Cerebellar cortex (tissue), 1 donor: ENCODE measurements around the gene SET.

Experiments
- DNase-seq: peaks from one replicate; pipeline ENCODE4 v3.0.0-alpha.2; 2015; ENCODE audit warnings: low spot score

Gene SET

DNA sequence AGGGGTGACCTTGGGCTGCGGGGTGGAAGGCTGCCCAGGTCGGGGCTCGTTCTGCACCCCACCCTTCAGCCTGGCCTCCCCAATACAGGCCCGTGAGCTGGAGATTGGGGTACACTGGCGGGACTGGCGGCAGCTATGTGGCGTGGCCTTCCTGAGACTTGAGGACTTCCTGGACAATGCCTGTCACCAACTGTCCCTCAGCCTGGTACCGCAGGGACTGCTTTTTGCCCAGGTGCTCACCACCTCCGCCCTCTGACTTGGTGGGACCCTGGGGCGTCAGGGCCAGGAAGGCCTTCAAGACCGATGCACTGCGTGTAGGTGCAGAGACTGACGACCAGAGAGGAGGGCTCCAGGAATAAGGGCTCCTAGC is 24.4 kb downstream of the SET start:
- no peak for DNase-seq

DNA sequence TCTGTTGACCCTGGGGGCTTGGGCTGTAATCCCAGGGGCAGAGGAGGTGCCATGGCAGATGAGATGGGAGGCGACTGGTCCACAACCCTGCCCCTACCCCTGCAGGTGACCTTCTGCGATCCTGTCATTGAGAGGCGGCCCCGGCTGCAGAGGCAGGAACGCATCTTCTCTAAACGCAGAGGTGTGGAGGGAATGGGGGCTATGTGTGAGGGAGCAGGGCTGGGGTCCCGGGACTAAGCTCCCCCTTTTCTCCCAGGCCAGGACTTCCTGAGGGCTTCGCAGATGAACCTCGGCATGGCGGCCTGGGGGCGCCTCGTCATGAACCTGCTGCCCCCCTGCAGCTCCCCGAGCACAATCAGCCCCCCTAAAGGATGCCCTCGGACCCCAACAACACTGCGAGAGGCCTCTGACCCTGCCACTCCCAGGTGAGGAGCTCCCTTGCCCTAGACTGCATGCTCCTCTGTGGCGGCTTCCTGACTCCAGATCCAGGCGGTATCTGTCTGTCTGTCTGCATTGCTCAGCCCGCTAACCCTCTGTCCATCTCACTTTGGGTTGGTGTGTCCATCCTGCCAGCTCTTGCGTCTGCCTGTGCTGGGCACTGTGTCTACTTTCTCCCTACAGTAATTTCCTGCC is 25.0 kb downstream of the SET start:
- DNase-seq: no peak

DNA sequence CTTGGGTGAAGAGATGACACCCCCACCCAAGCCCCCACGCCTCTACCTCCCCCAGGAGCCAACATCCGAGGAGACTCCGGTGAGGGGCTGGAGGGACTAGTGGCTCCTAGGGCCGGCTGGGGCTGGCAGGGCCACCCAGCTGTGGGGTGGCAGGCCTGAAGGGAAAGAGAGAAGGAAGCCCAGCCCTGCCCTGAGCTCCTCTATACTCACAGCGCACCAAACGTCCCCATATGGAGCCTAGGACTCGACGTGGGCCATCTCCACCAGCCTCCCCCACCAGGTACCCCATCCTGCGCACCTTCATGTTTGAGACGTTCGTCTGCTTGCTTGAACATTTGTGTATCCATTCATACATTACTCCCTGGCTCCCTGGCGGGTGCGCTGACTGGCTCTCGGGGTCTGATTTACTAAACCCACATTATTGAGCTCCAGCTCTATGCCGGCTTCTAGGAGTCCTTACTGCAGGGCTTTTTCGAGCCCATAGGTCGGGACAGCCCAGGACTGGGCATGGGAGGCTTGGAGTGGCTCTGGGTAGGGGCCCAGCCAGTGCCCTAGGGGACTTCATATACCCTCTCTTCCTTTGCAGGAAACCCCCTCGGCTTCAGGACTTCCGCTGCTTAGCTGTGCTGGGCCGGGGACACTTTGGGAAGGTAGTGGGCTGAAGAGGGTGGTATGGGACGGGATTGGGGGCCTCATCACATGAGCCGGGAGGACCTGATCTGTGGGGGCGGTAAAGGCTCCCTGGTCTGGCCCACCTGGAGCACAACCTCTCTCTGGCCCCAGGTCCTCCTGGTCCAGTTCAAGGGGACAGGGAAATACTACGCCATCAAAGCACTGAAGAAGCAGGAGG is 25.8 kb downstream of the SET start:
- DNase-seq: no peak

DNA sequence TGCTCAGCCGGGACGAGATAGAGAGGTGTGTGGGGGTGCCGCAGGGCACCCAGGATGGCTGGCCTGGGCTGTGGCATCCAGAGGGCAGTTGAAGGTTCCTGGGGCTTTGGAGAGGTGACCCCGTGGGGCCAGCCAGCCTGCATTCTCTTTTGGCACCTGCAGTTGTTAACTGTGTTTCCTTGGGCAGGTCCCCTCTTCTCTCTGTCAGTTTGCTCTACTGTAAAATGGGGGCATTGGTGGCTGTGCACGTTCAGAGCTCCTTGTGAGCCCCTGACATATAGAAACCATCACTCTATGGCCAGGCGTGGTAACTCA is 26.4 kb downstream of the SET start:
- no peak for DNase-seq

DNA sequence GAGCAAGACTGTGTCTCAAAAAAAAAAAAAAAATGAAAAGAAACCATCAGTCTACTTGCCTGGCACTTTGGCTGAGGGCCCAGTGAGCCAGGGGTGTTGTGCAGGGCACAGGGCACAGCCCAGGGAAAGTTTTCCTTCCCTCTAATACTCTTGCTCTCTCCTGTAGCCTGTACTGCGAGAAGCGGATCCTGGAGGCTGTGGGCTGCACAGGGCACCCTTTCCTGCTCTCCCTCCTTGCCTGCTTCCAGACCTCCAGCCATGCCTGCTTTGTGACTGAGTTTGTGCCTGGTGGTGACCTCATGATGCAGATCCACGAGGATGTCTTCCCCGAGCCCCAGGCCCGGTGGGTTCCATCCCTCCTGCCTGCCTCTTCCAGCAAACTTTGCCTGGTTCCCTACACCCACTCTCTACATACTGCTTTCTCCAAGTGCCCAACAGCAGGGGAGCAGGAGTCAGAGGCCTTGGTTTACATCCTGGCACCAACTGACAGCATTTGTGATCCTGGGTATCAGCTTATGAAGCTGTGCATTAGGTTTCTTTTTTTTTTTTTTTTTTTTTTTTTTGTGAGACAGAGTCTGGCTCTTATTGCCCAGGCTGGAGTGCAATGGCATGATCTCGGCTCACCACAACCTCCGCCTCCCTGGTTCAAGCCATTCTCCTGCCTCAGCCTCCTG is 27.7 kb downstream of the SET start:
- DNase-seq: no peak

DNA sequence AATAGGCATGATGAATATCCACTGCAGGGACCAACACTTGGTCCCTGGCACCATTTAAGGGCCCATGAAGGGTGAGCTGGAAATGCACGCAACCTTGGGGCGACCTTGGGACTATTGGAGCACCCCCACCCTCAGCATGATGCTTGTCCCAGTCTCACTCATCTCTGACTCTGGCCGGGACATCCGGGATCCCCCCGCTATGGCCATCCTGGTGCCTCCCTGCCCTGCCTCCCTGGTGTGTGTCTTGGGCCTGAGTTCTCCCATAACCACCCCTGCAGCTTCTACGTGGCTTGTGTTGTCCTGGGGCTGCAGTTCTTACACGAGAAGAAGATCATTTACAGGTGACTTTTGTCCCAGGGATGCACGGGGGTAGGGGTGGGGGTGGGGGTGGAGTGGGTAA is 29.0 kb downstream of the SET start:
- no peak for DNase-seq

DNA sequence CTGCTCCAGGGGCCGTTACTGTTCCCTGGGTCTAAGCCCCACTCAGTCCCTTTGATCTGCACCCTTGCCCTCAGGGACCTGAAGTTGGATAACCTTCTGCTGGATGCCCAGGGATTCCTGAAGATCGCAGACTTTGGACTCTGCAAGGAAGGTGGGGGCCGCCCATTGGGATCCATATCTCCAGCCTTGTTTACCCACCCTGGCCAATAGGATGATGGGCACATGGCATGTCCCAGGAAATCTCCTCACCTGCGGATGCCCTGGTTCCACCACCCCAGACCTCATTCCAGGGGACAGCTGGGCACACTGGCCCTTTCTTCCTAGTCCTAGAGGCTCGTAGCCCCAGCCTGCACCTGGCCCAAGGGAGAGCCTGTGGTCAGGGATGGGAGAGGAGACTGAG is 29.5 kb downstream of the SET start:
- DNase-seq: no peak

DNA sequence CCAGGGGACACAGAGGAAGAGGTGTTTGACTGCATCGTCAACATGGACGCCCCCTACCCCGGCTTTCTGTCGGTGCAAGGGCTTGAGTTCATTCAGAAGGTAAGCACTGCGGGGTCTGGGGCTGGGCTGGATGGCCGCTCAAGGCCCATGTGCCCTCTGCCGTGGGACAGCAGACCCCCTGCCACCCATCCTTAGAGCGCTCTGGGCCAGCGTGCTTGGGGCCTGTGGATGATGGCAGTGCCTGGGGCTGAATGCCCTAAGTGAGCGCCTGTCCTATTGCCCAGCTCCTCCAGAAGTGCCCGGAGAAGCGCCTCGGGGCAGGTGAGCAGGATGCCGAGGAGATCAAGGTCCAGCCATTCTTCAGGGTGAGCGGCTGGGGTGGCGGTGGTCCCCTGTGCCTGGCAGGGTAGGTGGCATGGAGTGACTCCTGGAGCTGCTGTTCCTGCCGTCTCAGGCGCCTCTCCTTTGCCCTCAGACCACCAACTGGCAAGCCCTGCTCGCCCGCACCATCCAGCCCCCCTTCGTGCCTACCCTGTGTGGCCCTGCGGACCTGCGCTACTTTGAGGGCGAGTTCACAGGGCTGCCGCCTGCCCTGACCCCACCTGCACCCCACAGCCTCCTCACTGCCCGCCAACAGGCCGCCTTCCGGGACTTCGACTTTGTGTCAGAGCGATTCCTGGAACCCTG is 31.0 kb downstream of the SET start:
- no peak for DNase-seq

DNA sequence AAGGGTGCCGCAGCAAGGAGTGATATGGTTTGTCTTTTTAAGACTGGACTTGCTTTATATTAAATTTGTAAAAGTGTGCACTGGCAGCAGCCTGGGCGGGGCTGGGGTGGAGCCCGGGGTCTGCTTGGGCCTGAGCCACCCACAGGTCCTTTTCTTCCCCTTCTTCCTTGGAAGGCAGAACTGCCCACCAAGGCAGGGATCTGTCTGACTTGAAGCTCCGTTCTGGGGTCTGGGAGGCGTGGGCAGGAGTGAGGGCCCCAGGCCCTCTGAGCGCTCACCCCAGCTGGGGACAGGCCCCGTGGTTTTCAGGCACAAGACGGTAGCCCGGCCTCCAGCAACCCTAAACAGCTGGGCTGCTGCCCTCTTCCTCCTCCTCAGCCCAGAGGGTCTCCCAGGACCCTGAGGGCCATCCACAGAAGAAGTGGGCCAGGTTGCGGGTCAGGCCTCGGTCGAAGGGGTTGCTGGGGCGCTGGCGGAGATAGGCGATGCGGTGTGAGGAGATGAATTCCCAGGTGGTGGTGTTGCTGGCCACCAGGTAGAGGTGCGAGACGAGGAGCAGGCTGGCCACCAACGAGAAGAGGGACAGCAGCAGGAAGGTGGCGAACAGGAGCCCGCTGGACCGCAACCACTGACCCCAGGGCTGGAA is 31.9 kb downstream of the SET start:
- DNase-seq: no peak

DNA sequence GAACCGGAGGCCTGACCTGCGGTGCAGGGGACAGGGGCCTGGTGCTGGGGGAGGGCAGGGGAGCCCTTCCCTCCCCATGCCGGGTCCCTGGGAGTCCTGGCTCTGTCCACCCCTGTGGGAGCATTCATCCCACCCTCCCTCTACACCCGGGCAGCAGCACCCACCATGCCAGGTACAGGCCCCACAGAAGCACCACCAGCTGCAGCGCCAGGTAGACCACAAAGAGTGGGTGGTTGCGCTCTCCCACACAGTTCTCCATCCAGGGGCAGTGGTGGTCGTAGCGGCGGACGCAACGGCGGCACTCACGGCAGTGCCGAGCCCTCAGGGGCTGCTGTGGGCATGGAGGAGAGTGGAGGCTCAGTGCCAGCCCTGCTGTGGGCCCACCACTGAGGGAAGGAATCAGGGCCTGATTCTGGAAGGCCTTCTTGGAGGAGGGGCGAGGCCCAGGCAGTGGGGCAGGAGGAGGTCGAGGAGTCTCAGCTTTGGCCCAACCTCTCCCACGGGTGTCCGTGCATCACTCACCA is 32.5 kb downstream of the SET start:
- no peak for DNase-seq

DNA sequence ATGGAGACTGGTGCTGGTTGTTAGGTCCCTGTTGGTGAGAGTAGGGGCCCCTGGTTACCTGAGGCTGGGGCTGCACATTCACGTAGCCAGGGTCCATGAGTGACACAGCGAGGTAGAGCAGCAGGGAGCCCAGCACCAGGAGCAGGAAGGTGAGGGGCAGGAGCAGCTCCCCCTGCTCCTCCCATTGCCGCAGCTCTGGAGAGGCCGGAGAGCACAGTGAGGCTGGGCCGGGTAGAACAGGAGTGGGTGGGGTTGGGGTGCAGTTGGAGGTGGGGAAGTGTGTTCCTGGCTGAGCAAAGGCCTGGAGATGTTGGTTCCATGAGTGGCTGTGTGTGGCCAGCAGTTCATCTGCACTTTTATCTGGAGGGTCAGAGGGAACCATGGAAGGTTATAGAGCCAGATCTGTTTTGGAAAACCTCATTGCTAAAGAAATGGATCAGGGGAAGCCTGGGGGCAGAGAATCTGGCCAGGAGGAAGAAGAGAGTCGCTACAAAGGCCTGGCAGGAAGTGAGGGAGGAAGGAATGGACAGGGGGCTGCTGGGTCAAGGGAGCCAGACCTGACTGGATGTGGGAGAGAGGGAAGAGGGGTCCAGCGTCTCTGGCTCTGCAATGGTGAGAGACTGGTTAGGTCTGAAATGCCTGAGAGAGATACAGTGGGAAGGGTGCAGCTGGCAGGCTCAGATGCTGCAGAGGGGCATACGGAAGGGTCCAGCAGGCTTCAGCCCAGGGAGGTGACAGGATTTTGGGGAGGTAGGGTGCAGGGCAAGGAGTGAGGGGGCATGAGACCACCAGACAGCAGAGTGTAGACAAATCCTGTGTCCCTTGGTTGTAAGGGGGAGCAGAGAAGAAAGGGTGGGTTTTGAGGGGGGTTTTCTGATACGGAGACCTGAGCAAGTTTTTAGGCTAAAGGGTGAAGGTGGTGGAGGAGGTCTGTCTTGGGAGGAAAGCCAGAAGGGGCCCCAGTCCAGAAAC is 33.6 kb downstream of the SET start:
- no peak for DNase-seq

DNA sequence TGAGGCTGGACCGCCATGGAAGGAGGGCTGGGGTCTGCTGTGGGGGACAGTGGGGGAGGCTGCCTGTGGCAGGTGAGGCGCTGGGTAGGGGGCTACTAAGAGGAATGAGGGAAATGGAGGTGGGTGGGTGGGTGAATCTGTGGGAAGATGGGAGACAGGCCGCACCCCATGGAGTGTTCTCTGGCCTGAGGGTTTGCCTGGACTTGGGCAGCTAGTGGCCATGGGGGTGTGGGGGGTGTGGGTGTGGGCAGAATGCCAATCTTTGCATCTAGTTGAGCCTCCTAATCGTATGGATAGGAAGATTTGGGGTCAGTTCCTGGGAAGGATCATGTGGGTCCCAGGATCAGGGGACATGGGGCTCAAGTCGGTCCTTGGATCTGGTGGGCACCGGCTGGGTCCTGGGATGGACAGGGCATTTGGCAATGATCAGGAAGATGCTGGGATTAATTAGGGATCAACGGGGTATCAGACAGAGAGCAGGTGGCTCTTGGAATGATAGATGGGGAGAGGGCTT is 34.4 kb downstream of the SET start:
- peak; percentile 35 for DNase-seq

DNA sequence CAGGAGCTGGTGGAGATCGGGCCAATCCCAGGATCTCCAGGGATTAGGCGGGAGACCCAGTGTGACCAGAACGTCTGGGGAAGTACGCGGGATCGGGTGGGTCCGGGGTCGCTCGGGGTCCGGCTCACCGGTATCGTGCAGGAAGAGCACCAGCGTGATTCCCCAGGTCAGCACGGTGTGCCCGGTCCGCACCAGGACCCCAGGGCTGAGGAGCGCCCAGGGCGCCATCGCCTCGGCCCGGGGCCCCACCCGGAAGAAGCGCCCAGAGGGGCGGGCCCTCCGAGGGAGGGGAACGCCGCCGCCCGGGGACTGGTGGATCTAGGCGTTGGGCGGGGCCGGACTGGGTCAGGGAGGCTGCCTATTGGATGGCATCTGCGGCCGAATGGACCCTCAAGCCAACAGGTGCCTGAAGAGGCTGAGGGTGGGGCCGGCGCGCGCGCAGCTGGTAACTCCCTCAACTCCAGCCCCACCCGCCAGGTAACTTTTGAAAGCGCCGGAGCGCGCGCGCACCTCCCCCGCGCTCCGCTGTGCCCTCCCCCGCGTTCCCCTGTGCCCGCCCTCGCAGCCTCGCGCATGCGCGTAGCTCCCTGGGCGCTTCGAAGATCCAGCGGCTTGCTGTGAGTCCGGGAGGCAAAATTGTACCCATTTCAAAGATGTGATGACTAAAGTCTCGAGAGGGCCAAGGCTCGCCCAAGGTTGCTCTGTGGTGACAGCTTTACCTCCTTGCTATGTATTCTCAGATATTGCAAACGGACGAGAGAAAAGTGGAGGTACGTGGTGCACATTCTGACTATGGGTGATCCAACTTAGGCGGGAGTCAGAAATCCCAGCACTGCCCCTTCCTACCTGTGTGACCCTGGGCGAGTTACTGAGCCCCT is 35.1 kb downstream of the SET start, which contains the start of gene ZDHHC12:
Gene ZDHHC12 (minus strand): TSS at position 262 of the 878 bp plus-strand sequence. CDS start 34 bp downstream, at position 228.
- DNase-seq: peak; percentile 99

DNA sequence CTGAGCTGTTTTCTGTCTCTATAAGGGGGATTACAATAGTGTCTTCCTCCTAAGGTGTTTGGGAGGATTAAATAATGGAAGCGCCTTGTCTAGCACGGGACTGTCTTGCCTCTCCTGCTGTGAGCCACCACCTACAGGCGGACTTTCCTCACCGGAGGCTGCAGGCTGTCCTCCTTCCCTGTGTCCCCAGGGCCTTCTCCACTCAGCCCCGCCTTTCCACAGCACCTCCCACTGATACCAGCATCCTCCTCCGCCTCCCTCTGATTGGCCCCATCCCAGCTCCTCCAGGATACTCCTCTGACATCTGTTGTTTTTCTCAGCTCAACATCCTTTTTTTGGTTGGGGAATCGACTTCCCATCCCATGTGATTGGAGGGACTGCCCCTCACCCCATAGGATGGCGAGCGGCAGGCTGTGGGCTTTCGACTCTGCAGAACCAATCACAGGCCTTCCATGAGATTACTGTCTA is 35.8 kb downstream of the SET start:
- peak; percentile 96 for DNase-seq

DNA sequence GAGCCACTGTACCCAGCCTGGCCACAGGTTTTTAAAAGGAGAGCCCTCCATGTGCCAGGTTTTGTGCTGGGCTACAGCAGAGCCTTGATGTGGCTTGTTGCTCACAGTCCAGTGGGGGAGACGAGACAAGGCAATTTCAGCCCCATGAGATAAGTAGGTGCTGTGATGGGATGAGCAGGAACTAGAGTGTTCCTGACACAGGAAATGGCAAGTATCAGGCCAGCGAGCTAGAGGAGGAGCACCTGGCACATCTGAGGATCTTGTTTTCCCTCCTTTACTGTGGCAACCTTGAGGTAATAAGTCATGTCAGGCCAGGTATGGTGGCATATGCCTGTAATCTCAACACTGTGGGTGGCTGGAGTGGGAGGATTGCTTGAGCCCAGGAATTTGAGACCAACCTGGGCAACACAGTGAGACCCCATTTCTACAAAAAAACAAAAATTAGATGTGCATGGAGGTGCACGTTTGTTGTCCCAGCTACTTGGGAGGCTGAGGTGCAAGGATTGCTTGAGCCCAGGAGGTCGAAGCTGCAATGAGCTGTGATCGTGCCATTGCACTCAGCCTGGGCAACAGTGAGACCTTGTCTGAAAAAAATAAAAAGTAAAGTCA is 38.7 kb downstream of the SET start:
- DNase-seq: no peak

DNA sequence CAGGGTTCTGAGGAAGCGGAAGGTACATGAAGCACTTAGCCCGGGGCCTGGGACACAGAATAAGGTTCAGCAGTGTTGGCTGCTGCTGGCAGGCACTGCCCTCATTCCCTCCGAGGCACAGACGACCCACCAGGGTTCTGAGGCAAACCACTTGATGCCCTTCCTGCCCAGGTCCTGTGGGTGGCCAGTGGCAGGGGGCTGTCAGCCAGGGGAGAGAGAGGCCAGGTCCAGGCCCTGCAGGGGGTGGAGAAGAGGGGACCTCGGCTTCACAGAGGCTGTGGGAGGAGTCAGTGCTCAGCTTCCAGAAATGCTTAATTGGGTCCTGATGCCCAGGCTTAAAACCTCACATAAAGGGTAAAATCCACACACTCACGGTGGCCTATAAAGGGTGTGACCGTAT is 39.3 kb downstream of the SET start:
- no peak for DNase-seq

DNA sequence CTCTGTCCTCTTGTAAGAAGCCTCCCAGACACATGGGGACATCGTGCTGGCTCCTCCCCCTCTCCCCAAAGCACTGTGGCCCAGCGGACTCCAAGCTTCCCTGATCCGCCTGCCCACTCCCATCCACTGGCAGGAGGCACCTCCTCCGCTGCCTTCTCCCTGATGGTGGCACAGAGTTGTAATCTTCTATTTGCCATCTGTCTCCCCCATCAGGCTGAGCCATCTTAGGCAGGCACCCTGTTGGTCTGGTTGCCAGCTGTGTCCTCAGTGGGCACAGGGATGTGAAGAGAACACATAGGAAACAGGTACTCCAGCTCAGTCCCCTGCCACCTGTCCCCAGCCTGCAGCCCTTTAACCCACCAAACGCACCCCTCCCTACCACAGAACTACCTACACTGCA is 40.3 kb downstream of the SET start:
- peak; percentile 45 for DNase-seq

DNA sequence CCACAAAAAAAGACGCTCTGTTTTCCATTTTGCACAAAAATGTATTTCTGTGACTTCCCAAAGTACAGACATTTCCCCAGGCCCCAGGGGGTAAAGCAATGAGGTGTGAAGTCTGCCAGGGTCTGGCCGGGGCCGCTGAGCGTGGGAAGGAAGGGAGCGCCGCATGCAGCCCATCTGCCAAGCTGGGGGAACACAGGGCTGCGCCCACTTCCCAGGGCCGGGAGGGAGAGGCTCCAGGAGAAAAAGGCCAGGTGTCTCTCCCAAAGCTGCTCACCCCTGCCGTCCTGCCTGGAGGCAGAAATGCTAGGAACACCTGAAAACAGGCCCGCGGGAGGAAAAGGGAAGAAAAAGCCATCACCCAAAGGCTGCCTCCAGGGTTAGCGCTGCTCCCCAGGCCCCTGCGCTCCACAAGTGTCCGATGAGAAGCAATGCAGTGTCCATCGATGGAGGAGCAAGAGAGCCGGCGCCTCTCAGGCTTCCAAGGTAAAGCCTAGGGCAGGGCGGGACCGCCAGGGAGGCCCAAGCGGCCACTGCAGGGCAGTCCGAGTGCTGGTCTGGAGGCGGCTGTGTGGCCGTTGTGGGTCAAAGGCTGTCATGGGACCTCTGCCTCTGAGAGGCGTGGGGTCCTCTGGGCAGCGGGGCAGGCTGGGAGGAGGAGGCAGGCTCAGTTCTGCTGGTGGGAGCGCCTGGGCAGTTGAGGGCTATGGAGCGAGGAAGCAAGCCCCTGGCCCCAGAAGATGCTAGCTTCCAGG is 40.9 kb downstream of the SET start:
- DNase-seq: peak; percentile 41
